Measurements from ENCODE around the gene TGFBR2.

Gene TGFBR2

DNA sequence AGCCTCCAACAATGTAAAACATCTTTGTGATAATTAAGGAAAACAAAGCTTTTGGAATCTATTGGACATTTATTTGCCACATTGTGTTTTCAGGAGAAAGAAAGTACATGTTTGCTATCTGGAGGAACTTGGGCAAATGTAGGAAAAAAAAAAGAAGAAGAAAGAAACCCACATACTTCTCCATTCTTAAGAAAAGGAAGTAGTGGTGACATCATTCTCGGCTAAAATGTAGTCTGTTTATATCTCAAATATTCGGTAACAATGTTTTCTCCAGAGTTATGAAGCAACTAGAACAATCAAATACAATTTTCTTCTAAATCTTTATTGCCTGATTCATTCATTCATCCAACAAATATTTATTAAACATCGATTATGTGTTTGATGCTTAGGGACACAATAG lies 2.3 kb upstream of the TGFBR2 start:
- peak; percentile 69 for DNase-seq

DNA sequence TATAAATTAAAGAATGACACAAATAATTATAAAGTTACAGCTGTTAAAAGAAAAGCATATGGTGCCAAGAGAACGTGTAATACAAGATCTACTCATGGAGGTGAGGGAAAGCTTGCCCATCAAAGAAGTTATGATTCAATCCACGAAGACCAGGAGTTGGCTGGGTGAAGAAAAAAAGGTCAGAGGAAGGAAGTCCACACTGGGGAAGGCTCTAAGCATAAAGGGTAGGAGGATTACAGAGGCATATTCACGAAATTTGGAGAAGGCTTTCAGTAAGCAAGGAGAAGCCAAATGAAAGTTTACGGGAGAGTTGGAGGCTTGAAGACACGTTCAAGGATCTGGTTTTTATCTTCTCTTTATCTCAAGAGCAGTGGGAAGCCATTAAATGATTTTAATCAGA lies 1.8 kb upstream of the TGFBR2 start:
- peak; percentile 80 for DNase-seq

DNA sequence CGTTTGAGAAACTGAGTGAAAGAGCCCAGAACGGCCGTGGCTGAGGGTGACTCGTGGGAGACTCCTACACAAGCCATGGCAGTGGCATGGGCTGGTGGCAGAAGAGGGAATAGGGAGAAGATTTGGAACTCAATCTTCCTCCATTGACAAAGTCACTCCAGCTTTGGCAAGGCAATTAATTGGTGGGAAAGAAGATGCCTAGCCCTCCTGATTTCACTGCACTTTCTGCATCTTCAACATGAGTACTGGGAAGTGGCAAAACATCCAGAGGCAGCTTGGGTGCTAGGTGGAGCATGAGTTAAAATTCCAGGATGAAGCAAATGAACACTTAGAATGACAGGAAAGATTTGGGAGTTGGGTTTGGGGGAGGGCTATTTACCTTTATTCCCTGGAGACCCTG lies 1.4 kb upstream of the TGFBR2 start:
- no peak for DNase-seq

DNA sequence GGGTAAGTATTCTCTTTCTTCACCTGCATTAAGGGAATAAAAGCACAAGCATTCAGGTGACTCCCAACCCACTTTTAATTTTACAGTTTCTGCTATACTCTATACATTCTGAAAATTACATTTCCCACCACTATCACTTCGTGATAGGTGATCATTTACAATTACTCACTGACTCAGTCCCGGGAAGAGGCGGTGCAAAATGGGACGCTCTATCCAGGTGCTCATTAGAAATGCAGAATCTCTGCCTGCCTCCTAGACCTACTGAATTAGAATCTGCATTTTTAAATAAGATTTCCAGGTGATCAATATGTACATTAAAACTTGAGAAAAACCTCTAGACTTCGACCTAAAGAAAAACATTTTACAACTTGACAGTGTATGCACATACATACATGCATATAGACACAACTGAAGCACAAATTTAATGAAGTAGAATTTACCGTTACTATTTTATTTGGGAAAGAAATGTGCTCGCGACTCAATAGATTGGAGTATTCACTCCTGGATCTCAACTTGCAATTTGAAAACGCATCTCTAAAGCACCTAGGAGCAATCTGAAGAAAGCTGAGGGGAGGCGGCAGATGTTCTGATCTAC lies 598 bp upstream of the TGFBR2 start:
- DNase-seq, result no peak

DNA sequence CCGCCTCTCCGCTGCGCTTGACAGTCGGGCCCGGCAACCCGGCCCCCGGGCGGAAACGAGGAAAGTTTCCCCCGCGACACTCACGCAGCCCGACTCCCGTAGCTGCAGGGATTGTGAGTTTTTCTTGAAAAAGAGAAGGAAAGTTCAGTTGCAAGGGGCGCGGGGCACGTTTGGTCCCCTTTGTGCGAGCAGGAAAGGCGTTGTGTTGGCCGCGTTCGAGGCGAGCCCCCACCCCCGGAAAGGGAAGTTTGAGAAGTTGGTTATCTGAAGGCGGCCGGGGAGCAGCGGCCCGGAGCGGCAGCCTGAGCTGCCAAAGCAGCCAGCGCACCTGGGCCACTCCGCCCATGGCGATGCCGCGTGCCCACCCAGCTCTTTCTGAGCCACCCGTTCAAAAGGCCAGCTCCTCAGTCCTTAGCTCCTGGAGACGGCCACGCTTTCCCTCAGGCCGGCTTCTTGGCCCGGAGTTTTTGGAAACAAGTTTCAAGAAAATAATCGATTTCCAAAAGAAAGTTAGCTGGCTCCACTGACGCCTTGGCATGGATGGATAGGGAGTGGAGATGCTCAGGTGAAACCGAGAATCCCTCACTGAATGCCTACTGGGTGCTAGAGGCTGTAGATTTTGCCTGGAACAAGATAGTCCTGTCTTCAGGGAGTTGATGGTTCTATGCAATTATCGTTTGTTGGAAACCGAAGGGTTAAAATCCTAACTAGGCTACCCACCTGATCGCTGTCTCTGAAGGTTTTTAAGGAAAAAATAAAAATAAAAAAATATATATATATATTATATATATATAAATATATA lies 832 bp downstream of the TGFBR2 start:
- peak; percentile 60 for DNase-seq

DNA sequence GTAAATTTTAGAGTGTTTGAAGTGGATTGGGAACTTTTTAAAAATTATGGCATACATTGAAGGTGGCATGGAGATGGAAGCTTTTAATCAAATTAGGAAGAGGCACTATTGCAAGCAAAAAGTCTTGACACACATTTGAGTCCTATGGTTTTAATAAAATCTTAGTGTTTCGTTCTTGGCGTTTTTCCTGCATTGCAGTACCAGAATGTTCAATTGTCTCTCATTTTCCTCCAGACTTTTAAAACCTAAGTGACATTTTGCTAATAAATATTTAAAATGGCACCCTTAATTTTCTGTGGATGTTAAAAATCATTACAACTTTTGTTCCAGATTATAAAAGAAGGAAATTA lies 2.2 kb downstream of the TGFBR2 start:
- DNase-seq, result no peak

DNA sequence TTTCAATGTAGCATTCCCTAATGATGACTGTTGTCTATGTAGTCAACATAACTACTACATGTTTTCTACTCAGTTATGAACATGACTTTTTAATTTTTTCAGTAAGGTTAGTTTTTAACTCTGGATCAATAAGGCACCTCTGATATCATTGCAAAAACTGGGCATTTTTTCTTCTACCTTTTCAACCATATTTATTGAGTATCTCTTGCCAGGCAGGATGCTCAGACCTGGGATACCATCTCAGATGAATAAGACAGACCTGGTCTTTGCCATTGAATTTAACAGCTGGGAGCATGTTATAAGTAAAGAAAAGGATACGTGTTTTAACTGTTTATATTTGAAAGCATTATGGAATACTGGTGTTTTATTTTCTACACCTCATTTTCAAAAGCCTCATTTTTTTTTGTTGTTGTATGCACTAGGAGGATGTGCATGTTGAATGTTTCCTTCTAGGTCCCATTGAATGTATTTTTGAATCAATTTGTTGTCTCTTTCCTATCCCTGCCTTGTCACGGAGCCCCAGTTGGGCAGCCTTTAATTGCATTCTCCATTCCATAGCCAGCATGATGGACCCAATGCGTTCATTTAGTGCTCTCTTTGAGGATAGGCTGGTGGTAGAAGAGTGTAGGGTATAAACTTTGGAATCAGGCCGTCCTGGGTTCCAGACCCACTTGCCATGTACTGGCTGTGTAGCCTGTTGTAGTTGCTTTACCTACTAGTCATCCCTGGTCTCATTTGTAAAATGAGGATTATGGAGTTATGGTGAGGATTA lies 3.7 kb downstream of the TGFBR2 start:
- DNase-seq, result no peak

DNA sequence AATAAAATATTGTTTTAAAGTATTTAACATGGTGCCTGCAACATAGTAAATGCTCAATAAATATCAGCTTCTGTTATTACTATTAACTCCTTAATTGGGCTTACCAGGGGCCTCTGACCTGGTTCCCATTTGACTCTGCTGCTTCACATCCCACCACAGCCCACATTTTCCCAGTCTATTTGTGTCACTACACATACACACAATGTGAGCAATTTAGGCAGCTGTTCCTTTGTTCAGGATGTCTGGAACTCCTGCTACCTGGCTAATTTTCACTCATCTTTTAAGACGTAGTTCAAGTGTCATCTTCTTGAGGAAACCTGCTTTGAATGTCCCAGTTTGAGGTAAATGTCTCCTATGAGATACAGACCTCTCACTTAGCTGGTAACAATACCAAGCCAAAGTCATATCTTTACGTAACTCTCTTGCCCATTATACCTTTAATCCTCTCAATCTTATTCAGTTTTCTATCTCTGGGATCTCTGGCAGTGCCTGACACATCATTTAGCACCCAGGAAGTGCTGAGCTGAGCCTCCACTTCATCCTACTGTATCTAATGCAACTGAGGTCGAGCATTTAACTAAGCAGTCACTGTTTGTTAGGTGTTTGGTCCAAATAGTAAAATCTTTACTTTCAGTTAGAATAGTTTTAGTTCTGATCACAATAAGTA lies 4.4 kb downstream of the TGFBR2 start:
- DNase-seq, result no peak

DNA sequence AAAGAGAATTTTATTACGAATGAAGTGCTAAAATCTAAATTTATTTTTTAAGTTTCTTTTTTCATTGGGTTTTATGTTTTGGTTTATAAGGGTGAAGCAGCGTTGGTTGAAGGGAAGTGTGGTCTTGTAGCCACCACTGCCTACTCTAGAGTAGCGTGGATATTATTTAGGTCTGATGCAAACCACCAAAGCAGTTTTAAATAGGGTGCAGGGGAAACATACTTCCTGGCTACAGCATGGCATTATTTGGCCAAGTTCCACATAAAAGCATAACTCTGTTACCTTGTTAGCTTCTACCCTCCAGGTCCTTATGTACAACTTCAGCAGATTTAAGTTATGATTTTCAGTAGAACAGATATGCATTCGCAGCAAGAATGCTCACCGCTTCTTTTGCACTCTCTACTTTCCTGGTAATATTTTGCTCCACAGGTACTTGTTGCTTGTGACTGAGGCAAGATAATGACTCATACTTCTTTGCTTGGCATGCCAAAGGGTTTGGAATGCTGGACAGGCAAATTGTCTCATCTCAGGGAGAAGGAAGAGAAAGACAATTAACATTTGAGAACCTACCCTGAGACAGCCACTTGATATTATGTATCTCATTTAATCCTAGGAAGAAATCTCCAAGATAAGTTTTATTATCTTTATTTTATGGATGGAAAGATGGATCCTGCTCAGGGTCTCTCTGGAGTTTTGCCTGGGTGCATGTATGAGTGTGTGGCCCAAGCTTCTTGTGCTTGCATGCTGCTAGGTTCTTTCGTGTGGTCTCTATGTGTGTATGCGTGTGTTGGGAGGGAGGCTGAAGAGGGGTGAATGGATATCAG lies 5.4 kb downstream of the TGFBR2 start:
- DNase-seq, result no peak

DNA sequence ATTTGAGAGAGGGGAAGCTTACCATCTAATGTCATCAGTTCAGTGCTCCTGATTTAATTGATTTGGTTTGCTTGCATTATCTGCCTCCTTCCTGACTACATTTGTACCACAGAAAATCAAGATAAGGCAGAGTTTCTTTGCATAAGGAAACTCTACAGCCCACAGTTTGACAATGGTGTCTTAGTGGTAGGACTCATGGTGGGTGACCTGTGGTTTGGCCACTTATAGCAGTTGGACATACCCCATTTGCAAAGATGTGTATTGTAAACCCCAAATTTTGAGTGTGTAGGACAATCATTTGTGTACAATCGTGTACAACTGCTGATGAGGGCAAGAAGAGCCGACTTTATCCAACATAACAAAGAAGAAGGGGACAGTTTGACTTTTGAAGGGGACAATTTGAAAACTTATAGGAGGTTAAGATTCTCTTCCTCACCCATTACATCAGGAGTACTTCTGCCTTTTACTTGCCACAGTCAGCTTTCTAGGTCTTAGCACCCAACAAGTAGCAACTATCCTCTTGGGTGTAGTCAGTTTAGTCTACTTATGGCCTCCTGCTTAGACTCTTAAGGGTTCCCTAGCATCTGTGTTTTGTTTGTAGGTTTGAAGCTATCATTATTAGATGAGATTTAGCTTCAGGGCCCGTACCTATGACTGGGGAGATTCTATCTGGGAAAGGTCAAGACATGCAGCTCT lies 6.2 kb downstream of the TGFBR2 start:
- no peak for DNase-seq

DNA sequence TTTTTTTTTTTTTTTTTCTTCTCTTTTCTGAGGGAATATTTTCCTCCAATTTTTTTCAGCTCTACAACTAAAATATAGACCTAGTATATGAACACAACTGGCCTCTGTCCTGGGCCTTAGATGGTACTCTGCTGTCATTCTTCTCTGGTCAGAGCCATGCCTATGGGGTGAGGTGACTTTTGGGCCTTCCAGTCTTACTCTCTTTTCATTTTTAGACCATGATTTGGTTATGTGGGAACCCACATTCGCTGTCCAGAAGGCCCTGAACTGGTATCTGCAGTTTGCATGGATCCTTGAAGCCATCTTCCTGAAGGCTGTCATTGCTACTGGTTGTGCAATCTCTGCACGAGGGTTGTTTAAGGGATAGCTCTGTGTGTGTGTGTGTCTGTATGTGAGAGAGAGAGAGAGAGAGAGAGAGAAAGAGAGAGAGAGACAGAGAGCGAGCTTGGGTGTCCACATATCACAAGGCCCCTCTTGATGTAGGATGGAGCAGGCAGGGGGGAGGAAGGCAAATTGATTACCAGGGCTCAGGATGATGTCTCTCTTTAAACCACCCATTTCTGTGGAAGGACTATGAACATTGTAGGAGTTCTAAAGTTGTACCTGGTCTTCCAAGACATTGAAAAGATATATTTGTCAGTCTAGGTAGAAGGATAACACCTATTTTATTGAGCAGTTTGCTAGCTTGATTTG lies 6.9 kb downstream of the TGFBR2 start:
- no peak for DNase-seq

DNA sequence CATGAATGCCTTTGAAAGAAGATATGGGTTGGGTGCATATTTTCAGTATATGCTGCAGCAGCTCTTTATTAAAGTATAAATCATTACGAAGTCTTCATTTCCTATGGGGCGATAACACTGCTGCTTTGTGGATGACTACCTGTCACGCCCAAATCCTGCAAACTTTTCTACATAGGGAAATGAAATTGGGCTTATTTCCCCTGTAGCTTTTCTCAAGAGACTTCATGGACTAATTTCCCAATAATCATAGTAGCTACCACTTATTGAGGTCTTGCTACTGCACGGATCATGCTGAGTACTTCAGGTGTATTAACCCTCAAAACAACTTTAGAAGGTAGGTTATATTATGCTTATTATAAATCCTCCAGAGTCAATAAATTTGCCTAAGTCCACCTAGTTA lies 8.0 kb downstream of the TGFBR2 start:
- DNase-seq, result no peak

DNA sequence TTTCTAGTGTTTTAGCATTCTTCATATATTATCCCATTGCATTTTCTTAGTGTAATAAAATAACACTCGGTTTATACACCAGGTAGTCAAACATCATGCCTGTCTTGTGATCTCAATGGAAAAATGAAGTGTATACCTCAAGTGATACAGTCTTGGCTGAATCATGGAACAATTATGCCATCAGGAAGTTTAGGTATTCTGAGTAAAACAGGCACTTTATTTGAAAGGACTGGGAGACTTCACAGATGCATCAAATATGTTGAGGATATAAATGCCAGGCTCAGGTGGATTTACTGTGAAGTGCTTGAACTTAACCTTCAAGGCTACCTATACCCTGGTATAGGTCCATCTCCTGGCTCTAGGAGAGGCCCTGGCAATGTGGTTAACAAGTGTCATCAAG lies 8.5 kb downstream of the TGFBR2 start:
- DNase-seq, result no peak

DNA sequence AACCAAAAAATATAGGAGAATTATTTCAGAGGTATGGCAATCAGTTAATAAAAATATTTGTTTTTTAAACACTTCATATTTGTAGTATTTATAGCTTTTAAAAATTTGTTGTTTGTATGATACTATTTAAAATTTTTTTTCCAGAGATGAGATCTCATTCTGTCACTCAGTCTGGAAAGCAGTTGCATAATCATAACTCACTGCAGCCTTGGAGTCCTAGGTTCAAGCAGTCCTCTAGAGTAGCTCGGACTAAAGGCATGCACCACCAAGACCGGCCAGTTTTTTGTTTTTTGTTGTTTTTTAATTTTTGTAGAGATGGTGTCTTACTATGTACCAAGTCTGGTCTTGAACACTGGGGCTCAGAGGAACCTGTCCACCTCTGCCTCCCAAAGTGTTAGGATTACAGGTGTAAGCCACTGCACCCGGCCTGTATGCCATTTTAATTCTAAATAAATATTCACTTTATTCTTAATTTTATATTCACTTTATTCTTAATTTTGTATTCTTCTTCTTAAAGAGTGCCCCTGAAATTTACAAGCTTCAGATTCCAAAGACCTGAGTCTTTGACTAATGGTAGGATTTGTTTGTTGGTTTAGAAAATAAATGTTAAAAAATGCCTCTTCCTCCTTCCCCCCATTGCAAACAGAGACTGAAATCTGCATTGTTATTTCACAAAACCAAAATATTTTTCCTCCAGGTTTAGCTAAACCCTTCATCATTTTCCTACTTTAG lies 9.4 kb downstream of the TGFBR2 start:
- no peak for DNase-seq

DNA sequence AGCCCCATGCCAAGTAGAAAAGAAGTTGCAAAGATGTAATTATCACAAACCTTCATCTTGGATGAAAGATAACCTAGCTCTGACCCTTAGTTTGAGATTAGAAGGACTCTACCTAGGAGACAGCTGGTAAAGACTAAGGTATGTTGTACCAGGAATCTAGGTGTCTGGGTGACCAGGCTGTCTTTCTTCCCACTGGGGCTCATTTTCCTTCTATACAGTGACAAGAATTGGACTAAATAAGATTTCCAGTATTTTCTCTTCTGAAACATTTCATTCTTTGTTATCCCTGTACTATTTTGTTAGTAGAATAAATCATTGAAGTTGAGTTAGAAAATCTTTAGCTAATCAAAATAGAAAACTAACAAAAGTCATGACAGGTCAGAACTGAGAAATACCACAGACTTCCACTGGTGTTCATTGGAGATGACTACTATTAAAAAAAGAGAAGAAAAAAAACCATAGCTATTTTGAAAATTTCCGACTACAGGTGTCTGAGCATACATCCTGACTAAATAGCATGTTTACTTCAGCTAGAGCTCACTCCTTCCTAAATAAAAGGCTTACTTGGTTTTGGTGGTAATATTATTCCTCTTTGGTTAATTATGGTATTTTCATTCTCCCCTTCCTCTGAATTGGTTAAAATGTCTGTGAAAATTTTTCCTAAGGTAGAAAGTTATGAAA lies 10.1 kb downstream of the TGFBR2 start:
- DNase-seq, result no peak

DNA sequence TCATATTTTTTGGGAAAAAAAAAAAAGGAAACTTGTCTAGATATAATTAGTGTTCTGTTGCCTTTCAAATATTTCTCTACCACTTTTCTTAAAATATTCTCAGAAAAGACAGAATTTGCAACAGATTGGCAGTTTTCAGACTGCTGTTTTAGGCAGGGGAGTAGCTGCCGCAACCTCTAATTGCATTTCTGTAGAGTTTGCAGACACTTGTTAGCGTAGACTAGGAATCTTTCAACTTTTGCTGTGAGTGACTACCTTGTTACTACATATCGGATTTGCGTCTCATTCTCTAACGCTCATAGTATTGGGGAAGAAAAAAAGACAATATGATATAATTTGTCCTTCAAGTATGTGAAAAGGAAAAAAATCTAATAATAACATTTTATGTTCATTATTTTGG lies 10.7 kb downstream of the TGFBR2 start:
- DNase-seq, result no peak

DNA sequence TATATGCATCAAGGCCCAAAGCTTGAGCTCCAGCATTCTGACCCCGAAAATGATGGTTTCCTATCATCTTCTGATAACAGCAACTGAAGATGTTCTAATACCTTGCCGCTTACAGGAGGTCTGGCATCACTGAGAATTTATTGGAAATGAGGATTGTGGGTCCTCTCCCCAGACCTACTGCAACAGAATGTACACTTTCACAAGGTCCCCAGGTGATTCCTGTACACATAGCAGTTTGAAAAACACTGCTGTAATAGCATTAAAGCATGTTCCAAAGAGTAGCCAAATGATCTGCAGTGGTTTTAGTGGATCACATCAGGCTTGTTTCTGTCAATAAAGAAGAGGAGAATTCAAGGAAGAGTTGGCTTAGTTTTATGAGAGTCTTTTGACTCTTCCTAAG lies 11.3 kb downstream of the TGFBR2 start:
- no peak for DNase-seq

DNA sequence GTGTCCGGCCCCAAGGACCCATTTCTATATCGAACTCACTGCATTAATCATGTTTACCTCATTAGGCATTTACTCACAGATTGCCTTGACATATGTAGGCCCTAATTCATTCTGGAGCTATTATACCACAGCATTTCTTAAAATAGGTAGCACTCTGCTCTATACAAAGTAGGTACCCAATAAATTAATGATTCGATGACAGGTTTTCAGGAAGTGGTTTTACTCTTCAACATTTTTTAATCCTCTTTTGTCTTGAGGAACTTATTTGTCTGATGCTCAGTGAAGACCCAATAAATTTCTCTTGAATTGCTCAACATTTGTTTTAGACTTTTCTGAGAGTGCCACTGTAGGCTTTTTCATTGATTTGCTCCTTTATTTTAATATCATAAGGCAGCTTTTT lies 12.1 kb downstream of the TGFBR2 start:
- DNase-seq, result no peak

DNA sequence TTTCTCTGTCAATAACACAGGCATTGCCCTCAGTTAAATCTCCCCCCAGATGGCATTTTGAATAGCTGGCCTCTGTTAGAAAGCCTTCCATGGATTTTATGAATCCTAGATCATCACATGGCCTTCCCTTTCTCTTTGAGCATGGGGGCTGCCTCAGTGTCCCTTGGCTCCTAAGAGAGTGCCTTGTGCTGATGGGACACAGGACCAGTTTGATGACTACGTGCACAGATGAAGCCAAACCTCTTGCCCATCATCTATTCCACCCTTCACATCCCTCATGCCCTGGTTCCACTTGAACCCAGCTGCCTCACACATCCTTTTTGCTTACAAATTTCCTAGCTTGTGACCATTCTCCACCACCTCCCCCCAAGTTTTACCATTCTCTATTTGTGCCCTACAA lies 12.9 kb downstream of the TGFBR2 start:
- no peak for DNase-seq

All from KG1 (cell line).